Astrocyte of the spinal cord (primary cell): ENCODE results near the gene TMEM132C.
"Not testable (repeated sequence)": the region's sequence is repeated elsewhere in the genome, so short reads cannot be mapped to it uniquely, and the experiment has no call there.

ENCODE experiments used
- DNase-seq: peaks from one replicate; pipeline ENCODE4 v3.0.0; 2011; ENCODE audit warnings: low read depth, low spot score
- H3K4me3 ChIP-seq: 2 replicates; pipeline ENCODE4 v1.5.1; 2011; ENCODE audit warnings: low read depth, mild to moderate bottlenecking, low read length, moderate library complexity
- CTCF ChIP-seq: IDR thresholded peaks from 2 replicates; pipeline ENCODE4 v1.5.1; 2012; ENCODE audit warnings: low read depth, mild to moderate bottlenecking, low read length, inconsistent platforms
- in situ Hi-C: cut with HindIII; loops from 2 replicates; pipeline ENCODE4 v1.10.0; 2017; ENCODE audit warnings: low sequenced_read_pairs

The TMEM132C gene

GRCh38 chr12:128474916-128475315, 207.9 kb downstream of the TMEM132C start:
- in situ Hi-C loops, result no loop called here
- no peak for TF ChIP-seq CTCF
- DNase-seq, result no peak
- no peak overlapping the region for H3K4me3 ChIP-seq

- in situ Hi-C loops, result no loop called here
- DNase-seq, result no peak
- no peak for TF ChIP-seq CTCF
- no peak overlapping the region for H3K4me3 ChIP-seq
These were observed 209.3 kb downstream of the TMEM132C start for GRCh38 chr12:128476266-128476665.

GRCh38 chr12:128483526-128484255, 216.7 kb downstream of the TMEM132C start:
- TF ChIP-seq CTCF, result no peak
- in situ Hi-C loops, result no loop called here
- DNase-seq, result no peak
- no peak overlapping the region for H3K4me3 ChIP-seq

GRCh38 chr12:128497376-128497775, 230.4 kb downstream of the TMEM132C start:
- in situ Hi-C loops, H3K4me3 ChIP-seq, DNase-seq: not testable (repeated sequence)

GRCh38 chr12:128507470-128507869, 240.5 kb downstream of the TMEM132C start:
- TF ChIP-seq CTCF, result no peak
- in situ Hi-C loops, result no loop called here
- DNase-seq, result no peak
- H3K4me3 ChIP-seq, result no peak overlapping the region

GRCh38 chr12:128509170-128509569, 242.2 kb downstream of the TMEM132C start:
- TF ChIP-seq CTCF, result no peak
- no peak for DNase-seq
- H3K4me3 ChIP-seq, result no peak overlapping the region
- in situ Hi-C loops, result no loop called here

GRCh38 chr12:128510511-128510910, 243.5 kb downstream of the TMEM132C start:
- H3K4me3 ChIP-seq, result no peak overlapping the region
- DNase-seq, result no peak
- no peak for TF ChIP-seq CTCF
- in situ Hi-C loops, result no loop called here
